ENCODE results near the gene UGT1A9.

Gene UGT1A9

GRCh38 chr2:233779722-233780121 is 108.0 kb downstream of the UGT1A9 start:
- Histone ChIP-seq H3K36me3 (replicated peaks; ENCODE audit: insufficient read depth, low read length) (no peaks in the 10 kb centered on the region), H3K4me1 (ENCODE audit: low read length) (no peaks in the 10 kb centered on the region), H3K27ac (ENCODE audit: low read length) (no peak overlapping the region), H3K4me3 (ENCODE audit: low read length) (no peak overlapping the region), H3K27me3 (replicated peaks; ENCODE audit: insufficient read depth, low read length) (no peaks in the 10 kb centered on the region), H4K20me1 (ENCODE audit: insufficient read depth, low read length) (no peaks in the 10 kb centered on the region), H3K4me2 (ENCODE audit: low read depth, low read length) (no peak overlapping the region), H3K79me2 (ENCODE audit: low read length) (no peaks in the 10 kb centered on the region), H3K9me3 (replicated peaks; ENCODE audit: insufficient read depth, low read length) (no peaks in the 10 kb centered on the region), H2AFZ (ENCODE audit: low read length) (no peak overlapping the region), H3K9me2 (replicated peaks; ENCODE audit: insufficient read depth, low read length) (no peaks in the 10 kb centered on the region), H3K9ac (ENCODE audit: low read length) (no peak overlapping the region), H3F3A (ENCODE audit: insufficient read depth, low read length) (no peaks in the 10 kb centered on the region)
- no peak for TF ChIP-seq EZH2 (optimal IDR thresholded peaks at IDR 0.05; ENCODE audit: low read depth, low read length)
- TF ChIP-seq, protein P1, sequence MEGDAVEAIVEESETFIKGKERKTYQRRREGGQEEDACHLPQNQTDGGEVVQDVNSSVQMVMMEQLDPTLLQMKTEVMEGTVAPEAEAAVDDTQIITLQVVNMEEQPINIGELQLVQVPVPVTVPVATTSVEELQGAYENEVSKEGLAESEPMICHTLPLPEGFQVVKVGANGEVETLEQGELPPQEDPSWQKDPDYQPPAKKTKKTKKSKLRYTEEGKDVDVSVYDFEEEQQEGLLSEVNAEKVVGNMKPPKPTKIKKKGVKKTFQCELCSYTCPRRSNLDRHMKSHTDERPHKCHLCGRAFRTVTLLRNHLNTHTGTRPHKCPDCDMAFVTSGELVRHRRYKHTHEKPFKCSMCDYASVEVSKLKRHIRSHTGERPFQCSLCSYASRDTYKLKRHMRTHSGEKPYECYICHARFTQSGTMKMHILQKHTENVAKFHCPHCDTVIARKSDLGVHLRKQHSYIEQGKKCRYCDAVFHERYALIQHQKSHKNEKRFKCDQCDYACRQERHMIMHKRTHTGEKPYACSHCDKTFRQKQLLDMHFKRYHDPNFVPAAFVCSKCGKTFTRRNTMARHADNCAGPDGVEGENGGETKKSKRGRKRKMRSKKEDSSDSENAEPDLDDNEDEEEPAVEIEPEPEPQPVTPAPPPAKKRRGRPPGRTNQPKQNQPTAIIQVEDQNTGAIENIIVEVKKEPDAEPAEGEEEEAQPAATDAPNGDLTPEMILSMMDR (IDR thresholded peaks at IDR 0.05; ENCODE audit: low read length), result no peak
- TF ChIP-seq EZH2phosphoT487 (IDR thresholded peaks at IDR 0.05; ENCODE audit: low read length), result no peak
- DNase-seq, result no peak

- H3K79me2 ChIP-seq (ENCODE audit: low read length), result no peaks in the 10 kb centered on the region
Observed at GRCh38 chr2:233780771-233781170, 109.1 kb downstream of the UGT1A9 start.

DNA sequence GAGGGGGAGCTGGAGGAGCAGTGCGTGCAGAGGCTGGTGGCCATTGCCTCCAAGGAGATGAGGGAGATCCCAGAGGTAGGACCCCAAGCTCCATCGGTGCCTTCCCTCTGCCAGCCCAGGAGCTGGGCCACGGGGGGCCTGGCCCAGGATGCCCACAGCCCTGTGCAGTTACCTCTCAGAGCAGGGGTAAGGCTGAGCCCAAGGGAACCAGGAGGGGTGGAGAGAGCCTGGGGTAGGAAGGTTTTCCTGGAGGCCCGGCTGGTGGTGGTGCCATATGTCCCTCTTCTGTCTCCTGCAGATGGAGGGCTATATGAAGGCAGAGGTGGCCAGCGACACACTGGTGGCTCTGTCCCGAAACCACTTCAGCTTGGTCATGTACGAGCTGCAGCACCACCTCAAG is 117.9 kb downstream of the UGT1A9 start:
- no peaks in the 10 kb centered on the region for H3K9me2 ChIP-seq (replicated peaks; ENCODE audit: insufficient read depth, low read length)
- no peak overlapping the region for H3K4me3 ChIP-seq (ENCODE audit: low read length)
- H3K4me2 ChIP-seq (ENCODE audit: low read depth, low read length), result no peak overlapping the region
- no peak overlapping the region for H3K9ac ChIP-seq (ENCODE audit: low read length)
- H3K36me3 ChIP-seq (replicated peaks; ENCODE audit: insufficient read depth, low read length), result no peaks in the 10 kb centered on the region
- H3F3A ChIP-seq (ENCODE audit: insufficient read depth, low read length), result no peaks in the 10 kb centered on the region
- H2AFZ ChIP-seq (ENCODE audit: low read length), result no peak overlapping the region
- no peak for DNase-seq
- no peak for TF ChIP-seq EZH2phosphoT487 (IDR thresholded peaks at IDR 0.05; ENCODE audit: low read length)
- TF ChIP-seq, protein P1 (IDR thresholded peaks at IDR 0.05; ENCODE audit: low read length), result no peak
- TF ChIP-seq EZH2 (optimal IDR thresholded peaks at IDR 0.05; ENCODE audit: low read depth, low read length), result no peak
- no peak overlapping the region for H3K27ac ChIP-seq (ENCODE audit: low read length)
- H4K20me1 ChIP-seq (ENCODE audit: insufficient read depth, low read length), result no peaks in the 10 kb centered on the region
- no peaks in the 10 kb centered on the region for H3K27me3 ChIP-seq (replicated peaks; ENCODE audit: insufficient read depth, low read length)
- no peaks in the 10 kb centered on the region for H3K79me2 ChIP-seq (ENCODE audit: low read length)
- H3K4me1 ChIP-seq (ENCODE audit: low read length), result no peaks in the 10 kb centered on the region
- H3K9me3 ChIP-seq (replicated peaks; ENCODE audit: insufficient read depth, low read length), result no peaks in the 10 kb centered on the region

More at GRCh38 chr2:233780771-233781170, 109.1 kb downstream of the UGT1A9 start:
- no peak overlapping the region for H3K4me2 ChIP-seq (ENCODE audit: low read depth, low read length)
- no peaks in the 10 kb centered on the region for H3K9me3 ChIP-seq (replicated peaks; ENCODE audit: insufficient read depth, low read length)
- no peaks in the 10 kb centered on the region for H3K36me3 ChIP-seq (replicated peaks; ENCODE audit: insufficient read depth, low read length)
- no peaks in the 10 kb centered on the region for H3F3A ChIP-seq (ENCODE audit: insufficient read depth, low read length)
- no peak overlapping the region for H3K9ac ChIP-seq (ENCODE audit: low read length)
- no peaks in the 10 kb centered on the region for H3K27me3 ChIP-seq (replicated peaks; ENCODE audit: insufficient read depth, low read length)
- DNase-seq, result no peak
- no peak overlapping the region for H2AFZ ChIP-seq (ENCODE audit: low read length)
- no peak overlapping the region for H3K4me3 ChIP-seq (ENCODE audit: low read length)
- TF ChIP-seq, protein P1 (IDR thresholded peaks at IDR 0.05; ENCODE audit: low read length), result no peak
- TF ChIP-seq EZH2 (optimal IDR thresholded peaks at IDR 0.05; ENCODE audit: low read depth, low read length), result no peak
- TF ChIP-seq EZH2phosphoT487 (IDR thresholded peaks at IDR 0.05; ENCODE audit: low read length), result no peak
- H3K4me1 ChIP-seq (ENCODE audit: low read length), result no peaks in the 10 kb centered on the region
- H4K20me1 ChIP-seq (ENCODE audit: insufficient read depth, low read length), result no peaks in the 10 kb centered on the region
- H3K9me2 ChIP-seq (replicated peaks; ENCODE audit: insufficient read depth, low read length), result no peaks in the 10 kb centered on the region
- no peak overlapping the region for H3K27ac ChIP-seq (ENCODE audit: low read length)

Measured in MM.1S (cell line).